B cell (primary cell): ENCODE results near the gene C17orf67. TPM values are rescaled to one million over a fixed set of nuclear protein-coding genes. Genes with fewer than 3 reads are reported as not detected.

Experiments used
- ATAC-seq: fragments of 200-7000 bp; cut with Tn5 transposase; one replicate; pipeline ENCODE4 v1.10.0; 2021; ENCODE audit warnings: low read depth, mild to moderate bottlenecking, moderate number of reproducible peaks, moderate library complexity
- CTCF ChIA-PET: fragments of 350-600 bp; sonication (Branson Sonifier 250); formaldehyde crosslinking; loops from one replicate; lab custom pipeline; 2021; ENCODE audit warnings: antibody characterized with exemption, inconsistent platforms; lab: Charles Lee
- POLR2A ChIA-PET: fragments of 350-600 bp; sonication (Branson Sonifier 250); formaldehyde crosslinking; loops from one replicate; lab custom pipeline; 2021; ENCODE audit warnings: antibody characterized with exemption; lab: Charles Lee
- DNase-seq: peaks from one replicate; pipeline ENCODE4 v3.0.0; 2013
- H2AFZ ChIP-seq: 2 replicates; pipeline ENCODE4 v1.6.1; 2012; ENCODE audit warnings: mild to moderate bottlenecking, low read depth, low read length; ENCODE audit not compliant: insufficient read depth, poor library complexity, severe bottlenecking
- H3K27ac ChIP-seq, 2 donors: 1 replicate in 1 of 2; 2 replicates in 1 of 2; pipeline ENCODE4 v1.5.1; 2012 to 2013; ENCODE audit warnings: low read length in 2 of 2, mild to moderate bottlenecking in 2 of 2, moderate library complexity in 1 of 2
- H3K27me3 ChIP-seq, 4 experiments: fragments of 200-600 bp in 1 of 4; sonication (generic) in 1 of 4; replicated peaks in 1 of 4; 1 replicate in 2 of 4; 2 replicates in 2 of 4; pipeline versions ENCODE4 v1.6.1 to v1.7.0; 2013 to 2016; ENCODE audit warnings: low read length in 3 of 4, mild to moderate bottlenecking in 2 of 4, mixed read lengths in 1 of 4, moderate library complexity in 1 of 4; ENCODE audit not compliant: insufficient read depth in 4 of 4, control insufficient read depth in 3 of 4; ENCODE audit errors: control extremely low read depth in 1 of 4
- H3K36me3 ChIP-seq, 2 experiments: replicated peaks in 1 of 2; 1 replicate in 1 of 2; 2 replicates in 1 of 2; pipeline versions ENCODE4 v1.6.1 to v1.7.1; 2013; ENCODE audit warnings: low read length in 1 of 2; ENCODE audit not compliant: insufficient read depth in 2 of 2, control insufficient read depth in 1 of 2; ENCODE audit errors: control extremely low read depth in 1 of 2, extremely low read depth in 1 of 2
- H3K4me1 ChIP-seq, 2 donors: fragments of 200-600 bp in 1 of 2; sonication (generic) in 1 of 2; 1 replicate in 1 of 2; 2 replicates in 1 of 2; pipeline versions ENCODE4 v1.5.1 to v1.6.1; 2013 to 2017; ENCODE audit warnings: low read length in 2 of 2; ENCODE audit not compliant: control insufficient read depth in 2 of 2, insufficient read depth in 2 of 2
- H3K4me2 ChIP-seq: replicated peaks from 2 replicates; pipeline ENCODE3; 2012; ENCODE audit warnings: mild to moderate bottlenecking, low read depth, low read length; ENCODE audit not compliant: poor library complexity, severe bottlenecking
- H3K4me3 ChIP-seq, 5 experiments: fragments of 200-600 bp in 1 of 5; sonication (generic) in 1 of 5; 1 replicate in 3 of 5; 2 replicates in 2 of 5; pipeline versions ENCODE4 v1.5.1 to v1.7.0; 2011 to 2016; ENCODE audit warnings: low read length in 4 of 5, mild to moderate bottlenecking in 4 of 5, low read depth in 2 of 5, control low read depth in 1 of 5, moderate library complexity in 1 of 5; ENCODE audit not compliant: insufficient read depth in 1 of 5; ENCODE audit errors: control extremely low read depth in 1 of 5, extremely low read depth in 1 of 5
- H3K79me2 ChIP-seq: fragments of 200-600 bp; sonication (generic); one replicate; pipeline ENCODE4 v1.6.0; 2016; ENCODE audit warnings: low read length; ENCODE audit not compliant: control insufficient read depth, insufficient read depth
- H3K9ac ChIP-seq: fragments of 200-600 bp; sonication (generic); 2 replicates; pipeline ENCODE4 v1.6.1; 2017; ENCODE audit warnings: mild to moderate bottlenecking, low read length, moderate library complexity
- H3K9me3 ChIP-seq, 3 donors: one replicate each; pipeline versions ENCODE4 v1.6.1 to v1.7.1; 2013; ENCODE audit warnings: low read length in 2 of 3; ENCODE audit not compliant: control insufficient read depth in 2 of 3, insufficient read depth in 1 of 3; ENCODE audit errors: control extremely low read depth in 1 of 3
- H4K20me1 ChIP-seq: 2 replicates; pipeline ENCODE4 v1.6.0; 2012; ENCODE audit warnings: mild to moderate bottlenecking, low read length; ENCODE audit not compliant: insufficient read depth, control insufficient read depth, poor library complexity, severe bottlenecking
- H3K27ac Mint-ChIP-seq: one replicate; pipeline ENCODE4 v1.8.0; 2021; ENCODE audit warnings: mixed read lengths
- H3K27me3 Mint-ChIP-seq: one replicate; pipeline ENCODE4 v1.8.0; 2021; ENCODE audit warnings: mixed read lengths
- H3K4me1 Mint-ChIP-seq: one replicate; pipeline ENCODE4 v1.8.0; 2021; ENCODE audit warnings: mixed read lengths
- H3K4me3 Mint-ChIP-seq: one replicate; pipeline ENCODE4 v1.8.0; 2021; ENCODE audit warnings: mixed read lengths
- H3K9me3 Mint-ChIP-seq: one replicate; pipeline ENCODE4 v1.8.0; 2022; ENCODE audit warnings: mixed read lengths; ENCODE audit not compliant: insufficient read depth
- EZH2 ChIP-seq: IDR thresholded peaks from 2 replicates; pipeline ENCODE4 v1.6.1; 2012; ENCODE audit warnings: borderline replicate concordance, low read depth, mild to moderate bottlenecking, moderate library complexity, low read length; ENCODE audit not compliant: insufficient read depth, poor library complexity, severe bottlenecking
- WGBS: methylation state at CpG from one replicate; pipeline ENCODE4 v1.1.5; 2013; ENCODE audit warnings: missing lambda C conversion rate; ENCODE audit not compliant: insufficient coverage; 5-methylcytosine and 5-hydroxymethylcytosine counted together
- intact Hi-C: fragments of 100-400 bp; cut with micrococcal nuclease; formaldehyde crosslinking; loops from one replicate; pipeline ENCODE4 v1.10.0; 2022
- polyA plus RNA-seq: library from polyadenylated mRNA; depleted of rRNA; stranded (reverse); fragments of >200 nt; gene quantifications from 2 replicates; pipeline ENCODE4 v1.2.3, GENCODE V29; 2012
- total RNA-seq, 2 donors: library from RNA; stranded (reverse); fragments of 120-200 nt in 1 of 2; gene quantifications; 1 replicate in 1 of 2; 2 replicates in 1 of 2; pipeline versions ENCODE4 v1.2.3 to v1.2.4, GENCODE V29; 2013 to 2022
- TF ChIP-seq, protein P1 (sequence below): fragments of 200-600 bp; IDR thresholded peaks from one replicate; pipeline ENCODE4 v1.8.0; 2022; ENCODE audit warnings: antibody characterized with exemption, mild to moderate bottlenecking

The C17orf67 gene
- total and polyA plus RNA-seq, 2 donors (not counting 1 experiment from before 2014, with no cell fraction given) = 5.0 to 10.0 TPM

DNA sequence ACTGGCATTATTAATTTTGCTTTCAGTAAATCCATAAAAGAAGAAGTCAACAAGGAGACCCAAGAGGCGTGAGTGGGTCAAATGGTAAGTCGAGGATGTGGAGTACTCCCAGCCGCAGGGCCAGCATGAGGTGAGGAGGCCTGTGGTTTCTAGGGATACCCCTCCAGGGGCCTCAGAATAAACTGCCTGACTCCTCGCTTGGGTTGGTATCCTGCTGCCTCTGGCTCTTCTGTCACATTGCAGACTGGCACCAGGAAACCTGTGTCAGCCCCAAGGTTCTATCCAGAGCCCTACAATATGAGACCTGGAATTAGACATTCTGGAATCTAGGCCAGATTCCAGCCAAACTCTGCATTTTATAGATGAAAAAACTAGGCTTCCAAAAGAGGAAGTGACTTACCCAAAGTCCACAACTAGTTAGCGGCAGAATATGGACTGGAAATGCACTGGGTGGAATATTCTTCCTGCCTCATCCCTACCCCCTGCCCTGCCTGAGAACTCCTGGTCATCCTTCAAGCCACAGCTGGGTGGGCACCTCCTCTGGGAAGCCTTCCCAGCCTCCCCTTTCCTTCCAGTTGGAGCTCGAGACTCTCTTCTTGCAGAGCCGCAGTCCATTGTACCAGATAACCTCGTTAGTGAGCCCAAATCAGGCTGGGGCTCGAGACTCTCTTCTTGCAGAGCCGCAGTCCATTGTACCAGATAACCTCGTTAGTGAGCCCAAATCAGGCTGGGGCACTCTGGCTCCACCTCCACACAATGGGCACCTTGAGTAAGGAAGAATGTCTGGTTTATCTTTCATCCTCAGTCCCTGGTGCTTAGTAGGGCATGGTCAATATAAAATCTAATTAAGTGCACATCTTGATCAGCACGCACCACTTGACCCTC is 22.6 kb downstream of the C17orf67 start:
- Histone ChIP-seq H3K4me3 (no peak overlapping the region), H3K4me1 (no peaks in the 10 kb centered on the region), H3K9ac (no peak overlapping the region), H3K79me2 (no peaks in the 10 kb centered on the region), H2AFZ (no peak overlapping the region), H3K4me2 (no peak overlapping the region), H3K36me3 (no peaks in the 10 kb centered on the region), H3K9me3 (no peaks in the 10 kb centered on the region), H3K27ac (no peak overlapping the region), H3K27me3 (no peaks in the 10 kb centered on the region), H4K20me1 (no peaks in the 10 kb centered on the region)
- H3K27ac Mint-ChIP-seq = no peak overlapping the region
- no peaks in the 10 kb centered on the region for H3K27me3 Mint-ChIP-seq
- ChIA-PET CTCF (no interaction called here), POLR2A (no interaction called here)
- intact Hi-C loops = loop anchor here (10.0 kb wide), 1 partner anchor 54 kb away; no protein-coding TSS in a partner anchor
- 86% methylated on average over 11 of the region's 12 CpGs for WGBS
- TF ChIP-seq, protein P1, sequence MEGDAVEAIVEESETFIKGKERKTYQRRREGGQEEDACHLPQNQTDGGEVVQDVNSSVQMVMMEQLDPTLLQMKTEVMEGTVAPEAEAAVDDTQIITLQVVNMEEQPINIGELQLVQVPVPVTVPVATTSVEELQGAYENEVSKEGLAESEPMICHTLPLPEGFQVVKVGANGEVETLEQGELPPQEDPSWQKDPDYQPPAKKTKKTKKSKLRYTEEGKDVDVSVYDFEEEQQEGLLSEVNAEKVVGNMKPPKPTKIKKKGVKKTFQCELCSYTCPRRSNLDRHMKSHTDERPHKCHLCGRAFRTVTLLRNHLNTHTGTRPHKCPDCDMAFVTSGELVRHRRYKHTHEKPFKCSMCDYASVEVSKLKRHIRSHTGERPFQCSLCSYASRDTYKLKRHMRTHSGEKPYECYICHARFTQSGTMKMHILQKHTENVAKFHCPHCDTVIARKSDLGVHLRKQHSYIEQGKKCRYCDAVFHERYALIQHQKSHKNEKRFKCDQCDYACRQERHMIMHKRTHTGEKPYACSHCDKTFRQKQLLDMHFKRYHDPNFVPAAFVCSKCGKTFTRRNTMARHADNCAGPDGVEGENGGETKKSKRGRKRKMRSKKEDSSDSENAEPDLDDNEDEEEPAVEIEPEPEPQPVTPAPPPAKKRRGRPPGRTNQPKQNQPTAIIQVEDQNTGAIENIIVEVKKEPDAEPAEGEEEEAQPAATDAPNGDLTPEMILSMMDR = no peak
- TF ChIP-seq EZH2 = no peak
- no peaks in the 10 kb centered on the region for H3K9me3 Mint-ChIP-seq
- no peak for DNase-seq
- no peaks in the 10 kb centered on the region for H3K4me1 Mint-ChIP-seq
- ATAC-seq = no peak
- H3K4me3 Mint-ChIP-seq = no peak overlapping the region

DNA sequence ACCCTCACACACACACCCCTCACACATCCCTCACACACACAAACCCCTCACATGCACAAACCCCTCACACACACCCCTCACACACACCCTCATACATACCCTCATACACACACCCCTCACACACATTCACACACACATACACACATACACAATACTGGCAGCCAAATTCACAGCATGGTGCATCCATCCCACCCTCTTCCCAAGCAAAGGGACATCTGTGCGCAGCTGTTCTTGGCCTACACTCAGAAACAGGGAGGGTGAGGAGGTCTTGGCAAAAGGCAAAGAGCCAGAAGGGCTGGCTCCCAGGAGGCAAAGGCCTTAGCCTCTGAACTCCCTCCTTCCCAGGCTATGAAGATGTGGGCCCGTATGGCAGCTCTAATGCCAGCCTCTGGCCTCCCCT is 23.4 kb downstream of the C17orf67 start:
- H3K36me3 ChIP-seq = no peaks in the 10 kb centered on the region
- no peaks in the 10 kb centered on the region for H4K20me1 ChIP-seq
- Mint-ChIP-seq H3K4me3 (no peak overlapping the region), H3K4me1 (no peaks in the 10 kb centered on the region), H3K27me3 (no peaks in the 10 kb centered on the region), H3K9me3 (no peaks in the 10 kb centered on the region), H3K27ac (no peak overlapping the region)
- DNase-seq = no peak
- no peak overlapping the region for H3K9ac ChIP-seq
- ATAC-seq = no peak
- intact Hi-C loops = loop anchor here (10.0 kb wide), 1 partner anchor 54 kb away; no protein-coding TSS in a partner anchor
- WGBS = 100% methylated on average over 1 of the region's 2 CpGs
- no peak overlapping the region for H2AFZ ChIP-seq
- POLR2A ChIA-PET = no interaction called here
- no peaks in the 10 kb centered on the region for H3K9me3 ChIP-seq
- CTCF ChIA-PET = no interaction called here
- H3K4me3 ChIP-seq = no peak overlapping the region
- no peaks in the 10 kb centered on the region for H3K79me2 ChIP-seq
- H3K4me1 ChIP-seq = no peaks in the 10 kb centered on the region
- no peaks in the 10 kb centered on the region for H3K27me3 ChIP-seq
- H3K27ac ChIP-seq = no peak overlapping the region
- no peak for TF ChIP-seq EZH2
- TF ChIP-seq, protein P1 = no peak
- H3K4me2 ChIP-seq = no peak overlapping the region
